Measurements from ENCODE around the gene LSR.

Gene LSR

DNA sequence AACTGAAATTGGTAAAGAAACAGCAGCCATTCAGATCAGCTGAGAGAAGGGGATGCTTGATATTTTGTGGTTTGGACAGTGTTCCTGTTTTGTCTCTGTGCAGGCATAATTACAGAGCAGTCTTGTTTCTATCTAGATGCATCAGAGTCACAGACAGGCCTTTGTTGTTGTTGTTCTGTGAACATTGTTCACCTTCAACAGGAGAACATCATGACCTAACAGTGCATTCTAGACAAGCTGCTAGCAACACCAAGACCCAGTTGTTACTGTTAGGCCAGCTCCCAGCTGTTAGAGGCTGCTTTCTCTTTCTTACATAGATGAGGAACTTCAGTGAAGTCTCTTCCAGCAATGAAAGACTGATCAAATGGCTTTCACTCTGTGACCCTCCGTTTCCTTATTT is 8.5 kb upstream of the LSR start:
- TF ChIP-seq, protein P1, sequence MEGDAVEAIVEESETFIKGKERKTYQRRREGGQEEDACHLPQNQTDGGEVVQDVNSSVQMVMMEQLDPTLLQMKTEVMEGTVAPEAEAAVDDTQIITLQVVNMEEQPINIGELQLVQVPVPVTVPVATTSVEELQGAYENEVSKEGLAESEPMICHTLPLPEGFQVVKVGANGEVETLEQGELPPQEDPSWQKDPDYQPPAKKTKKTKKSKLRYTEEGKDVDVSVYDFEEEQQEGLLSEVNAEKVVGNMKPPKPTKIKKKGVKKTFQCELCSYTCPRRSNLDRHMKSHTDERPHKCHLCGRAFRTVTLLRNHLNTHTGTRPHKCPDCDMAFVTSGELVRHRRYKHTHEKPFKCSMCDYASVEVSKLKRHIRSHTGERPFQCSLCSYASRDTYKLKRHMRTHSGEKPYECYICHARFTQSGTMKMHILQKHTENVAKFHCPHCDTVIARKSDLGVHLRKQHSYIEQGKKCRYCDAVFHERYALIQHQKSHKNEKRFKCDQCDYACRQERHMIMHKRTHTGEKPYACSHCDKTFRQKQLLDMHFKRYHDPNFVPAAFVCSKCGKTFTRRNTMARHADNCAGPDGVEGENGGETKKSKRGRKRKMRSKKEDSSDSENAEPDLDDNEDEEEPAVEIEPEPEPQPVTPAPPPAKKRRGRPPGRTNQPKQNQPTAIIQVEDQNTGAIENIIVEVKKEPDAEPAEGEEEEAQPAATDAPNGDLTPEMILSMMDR (IDR thresholded peaks at IDR 0.05; ENCODE audit: extremely low read depth, missing control alignments): no peak
- DNase-seq (ENCODE audit: low spot score): no peak

DNA sequence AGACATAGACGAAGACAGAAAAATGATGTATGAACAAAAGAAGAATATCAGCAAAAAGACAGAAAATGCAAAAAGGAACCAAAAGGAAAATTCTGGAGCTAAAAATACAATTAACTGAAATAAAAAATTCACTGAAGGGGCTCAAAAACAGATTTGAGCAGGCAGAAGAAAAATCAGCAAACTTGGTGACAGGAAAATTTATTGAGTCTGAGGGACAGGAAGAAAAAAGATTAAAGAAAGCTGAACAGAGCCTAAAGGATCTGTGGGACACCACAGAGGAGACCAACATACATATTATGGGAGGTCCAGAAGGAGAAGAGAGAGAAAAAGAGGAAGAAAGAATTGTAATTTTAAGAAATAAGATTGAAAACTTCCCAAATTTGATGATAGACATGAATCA is 7.4 kb upstream of the LSR start:
- DNase-seq (ENCODE audit: low spot score): no peak
- TF ChIP-seq, protein P1 (IDR thresholded peaks at IDR 0.05; ENCODE audit: extremely low read depth, missing control alignments): no peak

DNA sequence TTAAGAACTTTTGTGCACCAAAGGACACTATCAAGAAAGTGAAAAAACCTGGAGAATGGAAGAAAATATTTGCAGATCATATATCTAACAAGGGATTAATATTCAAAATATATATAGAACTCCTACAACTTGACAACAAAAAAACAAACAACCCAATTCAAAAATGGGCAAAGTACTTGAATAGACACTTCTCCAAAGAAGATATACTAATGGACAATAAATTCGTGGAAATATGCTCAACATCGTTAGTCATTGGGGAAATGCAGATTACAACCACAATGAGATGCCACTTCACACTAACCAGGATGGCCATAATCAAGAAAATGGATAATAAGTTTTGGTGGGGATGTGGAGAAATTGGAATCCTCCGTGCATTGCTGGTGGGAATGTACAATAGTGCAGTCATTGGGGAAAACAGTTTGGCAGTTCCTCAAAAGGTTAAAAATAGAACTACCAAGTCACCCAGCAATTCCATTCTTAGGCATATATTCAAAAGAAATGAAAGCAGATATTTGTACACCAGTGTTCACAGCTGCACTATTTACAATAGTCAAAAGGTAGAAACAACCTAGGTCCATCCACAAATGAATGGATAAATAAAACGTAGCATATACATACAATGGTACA is 2.2 kb upstream of the LSR start:
- TF ChIP-seq, protein P1 (IDR thresholded peaks at IDR 0.05; ENCODE audit: extremely low read depth, missing control alignments): no peak
- no peak for DNase-seq (ENCODE audit: low spot score)

DNA sequence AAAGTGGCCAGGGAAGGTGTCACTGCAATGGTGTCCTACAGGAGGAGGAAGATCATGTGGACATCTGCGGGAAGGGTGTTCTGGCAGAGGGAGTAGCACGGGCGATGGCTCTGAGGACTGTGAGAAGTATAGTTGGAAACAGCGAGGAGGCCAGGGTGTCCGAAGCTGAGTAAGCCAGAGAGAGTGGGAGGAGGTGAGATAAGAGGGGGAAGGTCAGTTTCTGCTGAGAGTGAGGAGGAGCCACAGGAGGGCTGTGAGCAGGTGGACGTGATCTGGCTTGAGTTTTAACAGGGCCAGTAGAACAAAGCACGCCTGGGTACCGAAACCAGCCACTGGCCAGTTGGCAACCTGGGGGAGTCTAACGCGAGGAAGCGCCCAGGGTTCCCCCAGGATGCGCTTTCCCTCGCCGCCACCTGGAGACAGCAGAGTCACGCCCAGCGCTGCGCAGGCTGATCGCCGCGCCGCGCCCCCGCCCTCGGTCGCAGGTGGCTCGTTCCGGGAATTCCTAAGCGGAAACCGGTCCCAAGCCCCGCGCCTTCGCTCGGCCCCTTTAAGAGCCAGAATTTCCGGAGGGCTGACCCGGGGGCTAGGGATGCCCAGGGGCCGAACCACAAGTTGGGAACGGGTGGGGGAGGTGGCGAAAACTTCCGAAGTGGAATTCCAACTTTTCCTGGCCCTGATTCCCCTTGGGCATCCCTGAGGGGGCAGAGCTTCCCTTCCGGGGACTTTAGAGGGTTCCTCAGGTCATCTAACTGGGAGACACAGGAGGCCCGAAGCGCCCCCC is 1.1 kb upstream of the LSR start:
- peak; percentile 85 for DNase-seq (ENCODE audit: low spot score)
- TF ChIP-seq, protein P1 (IDR thresholded peaks at IDR 0.05; ENCODE audit: extremely low read depth, missing control alignments): peak; percentile 43

DNA sequence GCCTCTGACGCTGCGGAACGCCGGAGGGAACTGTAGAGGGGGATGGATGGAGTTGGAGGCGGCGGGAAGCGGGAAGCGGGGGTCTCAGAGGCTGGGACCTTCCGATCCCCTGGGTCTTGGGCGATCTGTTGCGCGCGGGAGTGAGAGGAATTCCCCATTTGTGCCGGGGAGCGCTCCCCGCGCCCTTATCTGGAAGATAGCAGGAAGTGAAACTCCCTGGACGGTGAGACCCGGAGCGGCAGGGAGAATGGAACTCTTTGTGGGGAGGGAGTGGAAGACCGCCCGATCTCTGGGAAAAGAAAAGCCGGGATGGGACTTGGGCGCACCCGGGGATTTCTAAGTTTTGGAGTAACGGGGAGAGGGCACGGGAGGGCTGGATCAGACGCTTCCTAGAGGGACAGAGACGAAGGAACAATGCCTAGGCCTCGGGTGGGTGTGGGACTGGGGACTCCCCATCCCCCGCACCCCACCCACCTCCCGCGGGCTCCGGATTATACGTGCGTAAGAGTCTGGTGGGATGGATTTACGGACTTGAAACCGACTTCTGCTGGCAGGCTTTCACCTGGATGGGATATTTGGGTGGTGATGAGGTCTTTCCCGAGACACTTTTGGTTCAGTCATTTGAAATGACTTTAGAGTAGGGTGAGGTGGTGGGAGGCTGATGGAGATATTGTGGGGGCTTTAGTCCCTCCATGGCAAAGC is 495 bp downstream of the LSR start:
- DNase-seq (ENCODE audit: low spot score): peak; percentile 45
- TF ChIP-seq, protein P1 (IDR thresholded peaks at IDR 0.05; ENCODE audit: extremely low read depth, missing control alignments): no peak

DNA sequence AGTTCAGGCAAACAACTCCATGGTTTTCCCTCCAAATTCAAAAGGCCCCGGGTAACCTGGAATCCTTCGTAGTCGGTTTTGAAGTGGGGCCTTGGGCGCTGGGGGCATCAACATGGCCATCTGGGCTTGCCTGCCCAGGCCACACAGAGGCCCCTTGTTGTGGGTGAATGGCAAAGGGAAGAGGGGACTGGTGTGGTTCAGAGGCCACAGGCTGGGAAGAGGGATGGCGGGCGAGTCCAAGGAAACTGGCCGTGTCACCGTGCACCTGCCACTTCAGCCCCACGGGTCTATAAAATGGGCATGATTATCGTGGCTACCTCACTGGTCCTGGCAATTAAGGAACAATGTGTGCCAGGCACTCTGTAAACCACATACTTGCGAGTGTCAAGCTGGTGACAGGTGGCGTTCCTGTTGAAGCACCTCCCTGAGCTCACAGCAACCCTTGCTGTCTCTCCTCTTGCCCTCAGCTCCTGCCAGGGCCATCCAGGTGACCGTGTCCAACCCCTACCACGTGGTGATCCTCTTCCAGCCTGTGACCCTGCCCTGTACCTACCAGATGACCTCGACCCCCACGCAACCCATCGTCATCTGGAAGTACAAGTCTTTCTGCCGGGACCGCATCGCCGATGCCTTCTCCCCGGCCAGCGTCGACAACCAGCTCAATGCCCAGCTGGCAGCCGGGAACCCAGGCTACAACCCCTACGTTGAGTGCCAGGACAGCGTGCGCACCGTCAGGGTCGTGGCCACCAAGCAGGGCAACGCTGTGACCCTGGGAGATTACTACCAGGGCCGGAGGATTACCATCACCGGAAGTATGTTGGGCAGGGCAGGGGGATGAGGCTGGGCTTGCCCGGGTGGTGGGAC is 1.3 kb downstream of the LSR start:
- peak; percentile 2 for DNase-seq (ENCODE audit: low spot score)
- TF ChIP-seq, protein P1 (IDR thresholded peaks at IDR 0.05; ENCODE audit: extremely low read depth, missing control alignments): no peak

All from GM20000 (cell line).